Lower leg skin (tissue), 3 donors: ENCODE measurements around the gene EML4.

Experiments used
- CTCF ChIP-seq, 3 donors: fragments of 450-650 bp; IDR thresholded peaks; one replicate each; pipeline ENCODE4 v1.5.1; 2016; ENCODE audit warnings: antibody characterized with exemption in 3 of 3, mild to moderate bottlenecking in 3 of 3, moderate library complexity in 2 of 3
- POLR2A ChIP-seq, 2 donors: fragments of 450-650 bp; IDR thresholded peaks; one replicate each; pipeline ENCODE4 v1.6.1; 2016 to 2017; ENCODE audit warnings: antibody characterized with exemption in 2 of 2, mild to moderate bottlenecking in 1 of 2, moderate library complexity in 1 of 2

DNA sequence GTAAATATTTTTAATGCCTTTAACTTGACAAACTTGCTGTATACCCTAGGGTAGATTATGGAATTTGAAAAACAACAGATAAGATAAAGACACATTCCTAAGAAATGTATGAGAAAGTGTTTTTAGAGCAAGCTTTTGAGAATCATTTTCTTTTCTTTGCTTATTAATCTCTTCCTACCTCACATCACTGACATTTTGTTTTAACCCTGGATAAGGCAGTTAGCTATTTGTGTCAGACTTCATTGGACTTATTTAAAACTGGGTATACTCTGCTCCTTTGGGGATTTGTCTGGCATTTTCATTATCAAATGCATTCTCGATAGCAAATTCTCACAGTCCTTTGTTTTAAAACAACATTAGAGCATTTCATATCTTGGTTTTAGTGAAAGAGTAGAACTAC, 17.2 kb downstream of the EML4 start:
- TF ChIP-seq CTCF (IDR thresholded peaks at IDR 0.05) (no peak), POLR2A (IDR thresholded peaks at IDR 0.05) (no peak)
